CD4-positive, alpha-beta T cell treated with Interferon alpha-2 for 1 hour (primary cell): Measurements from ENCODE around the gene DGKQ.

Experiments
- DNase-seq, 2 donors: peaks; one replicate each; pipeline ENCODE4 v3.0.0-alpha.2; 2020 to 2022

Gene DGKQ

GRCh38 chr4:973431-974397, at the start of gene DGKQ:
Gene DGKQ (minus strand): TSS chr4:973569. CDS start chr4:973482, 87 bp downstream.
- DNase-seq, result peak; percentile 90 to 94

GRCh38 chr4:1022739-1023066, 49.3 kb upstream of the DGKQ start:
- no peak for DNase-seq

- no peak for DNase-seq
Measured at GRCh38 chr4:1022051-1022738, 48.8 kb upstream of the DGKQ start.

- DNase-seq, result no peak
Measured at GRCh38 chr4:1021386-1022050, 48.1 kb upstream of the DGKQ start.

GRCh38 chr4:1019729-1020470, 46.5 kb upstream of the DGKQ start:
- DNase-seq, result no peak

GRCh38 chr4:1019320-1019719, 46.0 kb upstream of the DGKQ start:
- DNase-seq, result no peak

GRCh38 chr4:1018147-1019020, 45.0 kb upstream of the DGKQ start:
- no peak for DNase-seq

- DNase-seq, result no peak
Measured at GRCh38 chr4:1017706-1018105, 44.3 kb upstream of the DGKQ start.

GRCh38 chr4:1017211-1017610, 43.8 kb upstream of the DGKQ start:
- no peak for DNase-seq

- no peak for DNase-seq
Measured at GRCh38 chr4:1015746-1016145, 42.4 kb upstream of the DGKQ start.

- DNase-seq, result no peak
Measured at GRCh38 chr4:1015179-1015578, 41.8 kb upstream of the DGKQ start.

GRCh38 chr4:1014291-1015167, 41.2 kb upstream of the DGKQ start:
- no peak for DNase-seq

- no peak for DNase-seq
Measured at GRCh38 chr4:1013225-1014073, 40.1 kb upstream of the DGKQ start.

GRCh38 chr4:1012034-1012739, 38.8 kb upstream of the DGKQ start:
- peak in 1 of 2 donors; percentile 46 for DNase-seq

- DNase-seq, result no peak
Measured at GRCh38 chr4:1011666-1012033, 38.3 kb upstream of the DGKQ start.

- DNase-seq, result peak; percentile 89 to 94
Measured at GRCh38 chr4:1011022-1011665, 37.8 kb upstream of the DGKQ start, which contains the start of gene FGFRL1. Gene FGFRL1 (plus strand): TSS chr4:1011626. CDS start chr4:1012486, 860 bp downstream.

- DNase-seq, result peak; percentile 64 to 76
Measured at GRCh38 chr4:1010395-1011021, 37.1 kb upstream of the DGKQ start.
